Measurements from ENCODE around the gene SLC9A9. TPM values are rescaled to one million over a fixed set of nuclear protein-coding genes. Genes with fewer than 3 reads are reported as not detected.

Gene SLC9A9
- total and polyA plus RNA-seq, 10 of the 15 experiments (the other 5 are each of a cell fraction or from before 2014, with no cell fraction given), result 3.5 to 14.2 (median 9.3) TPM

GRCh38 chr3:143793971-143794370 is 54.3 kb downstream of the SLC9A9 start (continued):
- TF ChIP-seq TCF3 (IDR thresholded peaks at IDR 0.05; ENCODE audit: borderline replicate concordance, insufficient read depth, low read depth, low read length), result no peak
- TF ChIP-seq STAT1 (conservative IDR thresholded peaks at IDR 0.05), result no peak
- TF ChIP-seq RB1 (IDR thresholded peaks at IDR 0.05; ENCODE audit: borderline replicate concordance), result no peak
- TF ChIP-seq DPF2 (IDR thresholded peaks at IDR 0.05), result no peak

GRCh38 chr3:143791386-143791785 is 56.9 kb downstream of the SLC9A9 start:
- in situ Hi-C loops (cut with MboI), result no loop called here

More at GRCh38 chr3:143791386-143791785, 56.9 kb downstream of the SLC9A9 start:
- H2AFZ ChIP-seq (ENCODE audit: control insufficient read depth, low read depth, low read length), result no peak overlapping the region
- intact Hi-C loops (cut with micrococcal nuclease; ENCODE audit: unreplicated experiment), result no loop called here
- no peak overlapping the region for H3K27ac ChIP-seq (ENCODE audit: control insufficient read depth, insufficient read depth)
- no peak overlapping the region for H3K4me3 ChIP-seq
- DNase-seq (ENCODE audit: low read depth, low spot score), result no peak
- no peak for TF ChIP-seq MXI1 (IDR thresholded peaks at IDR 0.05; ENCODE audit: low read depth, low read length)
- no peak for TF ChIP-seq TAF1 (IDR thresholded peaks at IDR 0.05; ENCODE audit: borderline replicate concordance, low read depth, low read length)
- no peak for TF ChIP-seq SUPT20H (IDR thresholded peaks at IDR 0.05; ENCODE audit: borderline replicate concordance, control insufficient read depth, low read depth, low read length)
- TF ChIP-seq, protein P1, sequence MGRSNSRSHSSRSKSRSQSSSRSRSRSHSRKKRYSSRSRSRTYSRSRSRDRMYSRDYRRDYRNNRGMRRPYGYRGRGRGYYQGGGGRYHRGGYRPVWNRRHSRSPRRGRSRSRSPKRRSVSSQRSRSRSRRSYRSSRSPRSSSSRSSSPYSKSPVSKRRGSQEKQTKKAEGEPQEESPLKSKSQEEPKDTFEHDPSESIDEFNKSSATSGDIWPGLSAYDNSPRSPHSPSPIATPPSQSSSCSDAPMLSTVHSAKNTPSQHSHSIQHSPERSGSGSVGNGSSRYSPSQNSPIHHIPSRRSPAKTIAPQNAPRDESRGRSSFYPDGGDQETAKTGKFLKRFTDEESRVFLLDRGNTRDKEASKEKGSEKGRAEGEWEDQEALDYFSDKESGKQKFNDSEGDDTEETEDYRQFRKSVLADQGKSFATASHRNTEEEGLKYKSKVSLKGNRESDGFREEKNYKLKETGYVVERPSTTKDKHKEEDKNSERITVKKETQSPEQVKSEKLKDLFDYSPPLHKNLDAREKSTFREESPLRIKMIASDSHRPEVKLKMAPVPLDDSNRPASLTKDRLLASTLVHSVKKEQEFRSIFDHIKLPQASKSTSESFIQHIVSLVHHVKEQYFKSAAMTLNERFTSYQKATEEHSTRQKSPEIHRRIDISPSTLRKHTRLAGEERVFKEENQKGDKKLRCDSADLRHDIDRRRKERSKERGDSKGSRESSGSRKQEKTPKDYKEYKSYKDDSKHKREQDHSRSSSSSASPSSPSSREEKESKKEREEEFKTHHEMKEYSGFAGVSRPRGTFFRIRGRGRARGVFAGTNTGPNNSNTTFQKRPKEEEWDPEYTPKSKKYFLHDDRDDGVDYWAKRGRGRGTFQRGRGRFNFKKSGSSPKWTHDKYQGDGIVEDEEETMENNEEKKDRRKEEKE (IDR thresholded peaks at IDR 0.05), result no peak
- no peak for TF ChIP-seq TCF7 (IDR thresholded peaks at IDR 0.05; ENCODE audit: borderline replicate concordance)
- TF ChIP-seq BHLHE40 (IDR thresholded peaks at IDR 0.05; ENCODE audit: borderline replicate concordance in 1 of 2, low read depth in 2 of 2, low read length in 1 of 2), result no peak
- TF ChIP-seq PML (IDR thresholded peaks at IDR 0.05; ENCODE audit: low read length), result no peak
- no peak for TF ChIP-seq ZBTB11 (CRISPR knock-in tag; IDR thresholded peaks at IDR 0.05)
- TF ChIP-seq ATF7 (IDR thresholded peaks at IDR 0.05; ENCODE audit: low read depth), result no peak
- no peak for TF ChIP-seq USF2 (IDR thresholded peaks at IDR 0.05; ENCODE audit: borderline replicate concordance, low read depth, low read length)
- SMC1A ChIA-PET (ENCODE audit: uncharacterized antibody, unreplicated experiment), result no interaction called here
- no peak overlapping the region for H3K4me2 ChIP-seq (ENCODE audit: control insufficient read depth, insufficient read depth)
- H3K36me3 ChIP-seq (ENCODE audit: control insufficient read depth in 2 of 2, insufficient read depth in 2 of 2, low read length in 1 of 2), result peaks cover 0 to 3% of the 10 kb centered on the region in 2 experiments; a peak in 1 of 4 replicates
- 94% methylated on average over 2 of the region's 2 CpGs for whole genome bisulfite sequencing (ENCODE audit: insufficient coverage, insufficient replicate concordance, low lambda C conversion rate, missing lambda C conversion rate)
- H3K79me2 ChIP-seq (ENCODE audit: control insufficient read depth, insufficient read depth, low read length), result no peaks in the 10 kb centered on the region
- BruUV-seq (replicated peaks), result no TSS peak
- no peaks in the 10 kb centered on the region for H3K27me3 ChIP-seq (replicated peaks in 1 of 2; ENCODE audit: control insufficient read depth in 2 of 2, insufficient read depth in 2 of 2, low read length in 1 of 2)
- no peak overlapping the region for H3K9ac ChIP-seq (ENCODE audit: control insufficient read depth, insufficient read depth, low read length)
- no peaks in the 10 kb centered on the region for H4K20me1 ChIP-seq (ENCODE audit: control insufficient read depth, insufficient read depth)
- CTCF ChIA-PET, result interaction anchor here (1.0 kb wide), 1 partner anchor 9 kb away, joined by 3 read pairs; no protein-coding TSS in a partner anchor
- RAD21 ChIA-PET (ENCODE audit: unreplicated experiment), result no interaction called here
- H3K4me1 ChIP-seq (ENCODE audit: control insufficient read depth, insufficient read depth, low read length), result no peaks in the 10 kb centered on the region
- H3K9me3 ChIP-seq (replicated peaks; ENCODE audit: control insufficient read depth, insufficient read depth, low read length), result no peaks in the 10 kb centered on the region; the same call in 2 of the 3 replicates
- POLR2A ChIA-PET, result no interaction called here
- no peak for ATAC-seq
- no peak for FAIRE-seq
